Measurements from ENCODE around the gene RDH8. TPM values are rescaled to one million over a fixed set of nuclear protein-coding genes. Genes with fewer than 3 reads are reported as not detected.

Gene RDH8
- total and polyA plus RNA-seq, 10 of the 15 experiments (the other 5 are each of a cell fraction or from before 2014, with no cell fraction given): 0.04 to 0.58 (median 0.05) TPM; not detected in 7

DNA sequence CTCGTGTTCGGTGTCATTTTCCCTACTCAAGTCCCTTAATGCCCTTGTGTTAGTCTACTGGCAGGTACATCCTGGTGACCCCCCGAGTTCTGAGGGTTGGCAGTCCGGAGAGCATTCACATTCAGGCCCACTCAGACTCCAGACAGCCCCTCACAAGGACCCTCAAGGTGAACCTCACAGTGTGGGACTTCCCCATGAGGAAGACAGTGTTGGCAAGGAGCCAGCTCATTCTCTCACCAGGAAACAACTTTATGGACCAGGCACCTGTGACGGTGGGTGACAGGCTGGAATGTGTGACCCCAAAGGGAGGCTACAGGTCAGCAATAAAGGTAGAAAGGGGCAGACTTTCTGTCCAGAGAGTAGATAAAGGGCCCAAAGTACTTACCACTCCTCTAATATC is 24.5 kb downstream of the RDH8 start:
- no TSS peak for BruUV-seq (replicated peaks)
- intact Hi-C loops (cut with micrococcal nuclease; ENCODE audit: unreplicated experiment): no loop called here
- H3K27ac ChIP-seq (ENCODE audit: control insufficient read depth, insufficient read depth): no peak overlapping the region
- no peaks in the 10 kb centered on the region for H3K79me2 ChIP-seq (ENCODE audit: control insufficient read depth, insufficient read depth, low read length)
- no peak for TF ChIP-seq NKRF (conservative IDR thresholded peaks at IDR 0.05)
- TF ChIP-seq NFYA (IDR thresholded peaks at IDR 0.05; ENCODE audit: borderline replicate concordance, low read depth, low read length): no peak
- no peak for TF ChIP-seq CHD4 (IDR thresholded peaks at IDR 0.05)
- no peak for TF ChIP-seq USF1 (IDR thresholded peaks at IDR 0.05; ENCODE audit: borderline replicate concordance, extremely low read length, insufficient read depth, low read depth, low read length)
- TF ChIP-seq CBX3 (IDR thresholded peaks at IDR 0.05; ENCODE audit: borderline replicate concordance, low read depth): no peak
- TF ChIP-seq RELA (IDR thresholded peaks at IDR 0.05; ENCODE audit: borderline replicate concordance, partially characterized antibody): no peak
- TF ChIP-seq SMARCA5 (IDR thresholded peaks at IDR 0.05): no peak
- no peaks in the 10 kb centered on the region for H3K9me3 ChIP-seq (replicated peaks; ENCODE audit: control insufficient read depth, insufficient read depth, low read length)
- ChIA-PET RAD21 (ENCODE audit: unreplicated experiment) (no interaction called here), CTCF (interaction anchor here (1.8 kb wide), 1 partner anchor 10 kb away, joined by 4 read pairs; no protein-coding TSS in a partner anchor), SMC1A (ENCODE audit: uncharacterized antibody, unreplicated experiment) (no interaction called here), POLR2A (no interaction called here)
- no peak for FAIRE-seq
- ATAC-seq: no peak
- H3K9ac ChIP-seq (ENCODE audit: control insufficient read depth, insufficient read depth, low read length): no peak overlapping the region
- no peaks in the 10 kb centered on the region; a peak in 1 of 4 replicates for H3K27me3 ChIP-seq (replicated peaks in 1 of 2; ENCODE audit: control insufficient read depth in 2 of 2, insufficient read depth in 2 of 2, low read length in 1 of 2)
- H3K4me3 ChIP-seq: no peak overlapping the region
- H3K4me1 ChIP-seq (ENCODE audit: control insufficient read depth, insufficient read depth, low read length): no peaks in the 10 kb centered on the region
- H4K20me1 ChIP-seq (ENCODE audit: control insufficient read depth, insufficient read depth): no peaks in the 10 kb centered on the region
- DNase-seq (ENCODE audit: low read depth, low spot score): no peak
- H2AFZ ChIP-seq (ENCODE audit: control insufficient read depth, low read depth, low read length): no peak overlapping the region
- no peaks in the 10 kb centered on the region for H3K36me3 ChIP-seq (ENCODE audit: control insufficient read depth in 2 of 2, insufficient read depth in 2 of 2, low read length in 1 of 2)
- H3K4me2 ChIP-seq (ENCODE audit: control insufficient read depth, insufficient read depth): no peak overlapping the region
- in situ Hi-C loops (cut with MboI): no loop called here
- 15% methylated on average over 5 of the region's 5 CpGs for WGBS (ENCODE audit: insufficient coverage, insufficient replicate concordance, low lambda C conversion rate, missing lambda C conversion rate)

Data from GM12878 (cell line).